Calu3 (cell line): Measurements from ENCODE around the gene SLC7A1. TPM values are rescaled to one million over a fixed set of nuclear protein-coding genes. Genes with fewer than 3 reads are reported as not detected.

Experiments
- BruUV-seq: library from RNA; stranded (reverse); fragments of 400-500 nt; replicated peaks from 2 replicates; lab custom pipeline; 2021; lab: Mats Ljungman, UMichigan
- CTCF ChIA-PET: fragments of 300-600 bp; sonication (Branson Sonifier 250); formaldehyde crosslinking; loops from one replicate; lab custom pipeline; 2022; ENCODE audit warnings: antibody characterized with exemption; lab: Charles Lee
- DNase-seq: peaks from one replicate; pipeline ENCODE4 v3.0.0; 2022
- H3K27ac Mint-ChIP-seq: one replicate; pipeline ENCODE4 v1.8.0; 2022; ENCODE audit warnings: mixed read lengths; ENCODE audit not compliant: unreplicated experiment
- H3K27me3 Mint-ChIP-seq: one replicate; pipeline ENCODE4 v1.8.0; 2022; ENCODE audit warnings: mixed read lengths; ENCODE audit not compliant: unreplicated experiment
- H3K36me3 Mint-ChIP-seq: one replicate; pipeline ENCODE4 v1.8.0; 2022; ENCODE audit warnings: mild to moderate bottlenecking, moderate library complexity, mixed read lengths; ENCODE audit not compliant: insufficient read depth, unreplicated experiment
- H3K4me1 Mint-ChIP-seq: one replicate; pipeline ENCODE4 v1.8.0; 2022; ENCODE audit warnings: mild to moderate bottlenecking, low read depth, mixed read lengths; ENCODE audit not compliant: unreplicated experiment
- H3K4me3 Mint-ChIP-seq: one replicate; pipeline ENCODE4 v1.8.0; 2022; ENCODE audit warnings: mild to moderate bottlenecking, low read depth, moderate library complexity, mixed read lengths; ENCODE audit not compliant: unreplicated experiment
- H3K9me3 Mint-ChIP-seq: one replicate; pipeline ENCODE4 v1.8.0; 2022; ENCODE audit warnings: low read depth, mixed read lengths; ENCODE audit not compliant: unreplicated experiment
- intact Hi-C: fragments of 100-400 bp; cut with micrococcal nuclease; formaldehyde crosslinking; loops from one replicate; pipeline ENCODE4 v1.10.0; 2022; ENCODE audit not compliant: unreplicated experiment
- total RNA-seq: library from RNA; stranded (reverse); gene quantifications from 2 replicates; pipeline ENCODE4 v1.2.3, GENCODE V29; 2022
- TF ChIP-seq, protein P1 (sequence below): fragments of 200-600 bp; IDR thresholded peaks from one replicate; pipeline ENCODE4 v1.8.0; 2022; ENCODE audit warnings: antibody characterized with exemption; ENCODE audit not compliant: unreplicated experiment

SLC7A1 gene
- total RNA-seq, 1 experiment from 2014 or later, result 86.6 TPM

- H3K36me3 Mint-ChIP-seq, result peaks cover 56% of the 10 kb centered on the region
- peaks cover 37% of the 10 kb centered on the region for H3K4me1 Mint-ChIP-seq
- no peak for DNase-seq
- CTCF ChIA-PET, result no interaction called here
- H3K27ac Mint-ChIP-seq, result no peak overlapping the region
- intact Hi-C loops, result loop anchor here (5.0 kb wide), 1 partner anchor 46 kb away; no protein-coding TSS in a partner anchor
- H3K27me3 Mint-ChIP-seq, result no peaks in the 10 kb centered on the region
- TF ChIP-seq, protein P1, sequence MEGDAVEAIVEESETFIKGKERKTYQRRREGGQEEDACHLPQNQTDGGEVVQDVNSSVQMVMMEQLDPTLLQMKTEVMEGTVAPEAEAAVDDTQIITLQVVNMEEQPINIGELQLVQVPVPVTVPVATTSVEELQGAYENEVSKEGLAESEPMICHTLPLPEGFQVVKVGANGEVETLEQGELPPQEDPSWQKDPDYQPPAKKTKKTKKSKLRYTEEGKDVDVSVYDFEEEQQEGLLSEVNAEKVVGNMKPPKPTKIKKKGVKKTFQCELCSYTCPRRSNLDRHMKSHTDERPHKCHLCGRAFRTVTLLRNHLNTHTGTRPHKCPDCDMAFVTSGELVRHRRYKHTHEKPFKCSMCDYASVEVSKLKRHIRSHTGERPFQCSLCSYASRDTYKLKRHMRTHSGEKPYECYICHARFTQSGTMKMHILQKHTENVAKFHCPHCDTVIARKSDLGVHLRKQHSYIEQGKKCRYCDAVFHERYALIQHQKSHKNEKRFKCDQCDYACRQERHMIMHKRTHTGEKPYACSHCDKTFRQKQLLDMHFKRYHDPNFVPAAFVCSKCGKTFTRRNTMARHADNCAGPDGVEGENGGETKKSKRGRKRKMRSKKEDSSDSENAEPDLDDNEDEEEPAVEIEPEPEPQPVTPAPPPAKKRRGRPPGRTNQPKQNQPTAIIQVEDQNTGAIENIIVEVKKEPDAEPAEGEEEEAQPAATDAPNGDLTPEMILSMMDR, result no peak
- H3K4me3 Mint-ChIP-seq, result no peak overlapping the region
- H3K9me3 Mint-ChIP-seq, result no peaks in the 10 kb centered on the region
- BruUV-seq, result no TSS peak
Measured at GRCh38 chr13:29545988-29546387, 49.5 kb downstream of the SLC7A1 start.

DNA sequence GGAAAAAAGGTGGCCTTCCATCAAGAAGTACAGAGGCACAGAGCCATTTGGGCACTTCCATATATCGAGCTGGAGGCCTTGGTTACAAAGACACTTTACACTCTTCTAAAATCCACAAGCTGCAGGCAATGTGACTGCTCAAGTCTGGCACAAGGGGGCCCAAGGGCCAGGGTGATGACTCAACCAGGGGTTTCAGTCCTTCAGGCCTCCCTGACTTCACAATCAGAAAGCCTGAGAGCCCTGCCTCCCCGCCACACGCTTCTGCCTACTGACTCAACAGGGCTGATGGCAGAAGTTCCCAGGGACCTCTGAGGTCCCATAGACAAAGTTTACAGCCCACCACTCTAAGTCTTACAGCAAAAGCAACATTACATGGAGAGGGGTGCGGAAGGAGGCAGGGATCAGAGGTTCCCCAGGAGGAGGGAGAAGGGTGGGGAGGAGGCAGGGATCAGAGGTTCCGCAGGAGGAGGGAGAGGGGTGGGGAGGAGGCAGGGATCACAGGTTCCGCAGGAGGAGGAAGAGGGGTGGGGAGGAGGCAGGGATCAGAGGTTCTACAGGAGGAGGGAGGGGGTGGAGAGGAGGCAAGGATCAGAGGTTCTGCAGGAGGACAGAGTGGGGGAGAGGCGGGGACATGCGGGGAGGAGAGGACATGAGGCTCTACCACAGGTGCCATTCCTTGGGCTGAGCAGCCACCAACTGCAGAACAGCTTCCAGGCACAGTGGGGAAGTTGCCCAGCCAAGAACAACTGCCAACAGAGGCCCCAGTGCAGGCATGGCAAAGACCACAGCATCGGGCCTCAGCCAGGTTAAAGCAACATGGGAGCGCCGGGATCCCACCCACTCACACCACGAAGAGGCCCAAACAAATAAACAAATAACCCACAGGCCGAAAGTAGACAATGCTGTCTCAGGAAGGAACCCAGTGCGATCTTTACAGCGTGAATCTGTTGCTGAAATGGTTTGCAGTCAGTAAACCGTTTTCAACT lies 52.0 kb downstream of the SLC7A1 start:
- Mint-ChIP-seq H3K27me3 (no peaks in the 10 kb centered on the region), H3K27ac (no peak overlapping the region), H3K9me3 (no peaks in the 10 kb centered on the region), H3K4me3 (no peak overlapping the region), H3K4me1 (peaks cover 33% of the 10 kb centered on the region), H3K36me3 (peaks cover 38% of the 10 kb centered on the region)
- TF ChIP-seq, protein P1, result no peak
- CTCF ChIA-PET, result interaction anchor here (0.7 kb wide), 1 partner anchor 166 kb away, joined by 3 read pairs; no protein-coding TSS in a partner anchor
- BruUV-seq, result no TSS peak
- peak; percentile 17 for DNase-seq
- intact Hi-C loops, result no loop called here

DNA sequence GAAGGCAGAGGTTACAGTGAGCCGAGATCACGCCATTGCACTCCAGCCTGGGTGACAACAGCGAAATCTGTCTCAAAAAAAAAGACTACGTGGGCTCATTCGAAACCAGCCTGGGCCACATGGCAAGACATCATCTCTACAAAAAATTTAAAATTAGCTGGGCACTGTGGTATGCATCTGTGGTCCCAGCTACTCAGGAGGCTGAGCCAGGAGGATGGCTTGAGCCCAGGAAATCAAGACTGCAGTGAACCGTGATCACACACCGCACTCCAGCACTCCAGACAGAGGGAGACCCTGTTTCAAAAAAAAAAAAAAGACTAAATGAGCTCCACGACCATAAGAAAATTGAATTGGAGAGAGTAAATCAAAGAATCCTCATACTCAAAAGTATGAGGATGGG lies 53.1 kb downstream of the SLC7A1 start:
- CTCF ChIA-PET, result interaction anchor here (0.5 to 0.7 kb wide), 3 partner anchors 46 to 1492 kb away, joined by 3 read pairs; no protein-coding TSS in a partner anchor
- Mint-ChIP-seq H3K27me3 (no peaks in the 10 kb centered on the region), H3K4me1 (peaks cover 21% of the 10 kb centered on the region), H3K27ac (no peak overlapping the region), H3K9me3 (no peaks in the 10 kb centered on the region), H3K4me3 (no peak overlapping the region), H3K36me3 (peaks cover 31% of the 10 kb centered on the region)
- intact Hi-C loops, result no loop called here
- no peak for DNase-seq
- TF ChIP-seq, protein P1, result no peak
- BruUV-seq, result no TSS peak

DNA sequence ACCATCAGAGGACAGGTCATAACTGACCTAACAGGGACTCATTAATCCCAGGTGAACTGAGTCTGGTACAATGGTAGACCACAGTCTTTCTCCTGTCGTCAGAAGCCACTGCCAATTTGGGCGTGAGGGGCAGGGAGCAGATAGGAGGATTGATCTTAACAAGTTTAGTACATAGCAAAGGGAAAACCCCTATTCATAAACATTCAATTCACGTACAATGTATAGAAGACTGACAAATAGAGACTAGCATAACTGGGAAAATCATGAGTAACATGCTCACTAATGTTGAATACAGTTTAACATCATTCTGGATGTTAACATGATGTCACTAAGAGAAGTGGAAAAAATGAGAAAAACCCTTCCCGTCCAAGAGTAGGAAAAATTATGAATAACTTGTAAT lies 54.1 kb downstream of the SLC7A1 start:
- Mint-ChIP-seq H3K36me3 (peaks cover 22% of the 10 kb centered on the region), H3K27me3 (no peaks in the 10 kb centered on the region), H3K27ac (no peak overlapping the region), H3K4me3 (no peak overlapping the region), H3K9me3 (no peaks in the 10 kb centered on the region), H3K4me1 (peaks cover 15% of the 10 kb centered on the region)
- CTCF ChIA-PET, result no interaction called here
- no TSS peak for BruUV-seq
- intact Hi-C loops, result no loop called here
- no peak for DNase-seq
- TF ChIP-seq, protein P1, result no peak
